ENCODE data around the gene MEGF8. TPM values are rescaled to one million over a fixed set of nuclear protein-coding genes. Genes with fewer than 3 reads are reported as not detected.

Gene MEGF8
- total and polyA plus RNA-seq, 9 of the 15 experiments (the other 6 are each of a cell fraction or from before 2014, with no cell fraction given) = 0.28 to 13.1 (median 3.0) TPM

DNA sequence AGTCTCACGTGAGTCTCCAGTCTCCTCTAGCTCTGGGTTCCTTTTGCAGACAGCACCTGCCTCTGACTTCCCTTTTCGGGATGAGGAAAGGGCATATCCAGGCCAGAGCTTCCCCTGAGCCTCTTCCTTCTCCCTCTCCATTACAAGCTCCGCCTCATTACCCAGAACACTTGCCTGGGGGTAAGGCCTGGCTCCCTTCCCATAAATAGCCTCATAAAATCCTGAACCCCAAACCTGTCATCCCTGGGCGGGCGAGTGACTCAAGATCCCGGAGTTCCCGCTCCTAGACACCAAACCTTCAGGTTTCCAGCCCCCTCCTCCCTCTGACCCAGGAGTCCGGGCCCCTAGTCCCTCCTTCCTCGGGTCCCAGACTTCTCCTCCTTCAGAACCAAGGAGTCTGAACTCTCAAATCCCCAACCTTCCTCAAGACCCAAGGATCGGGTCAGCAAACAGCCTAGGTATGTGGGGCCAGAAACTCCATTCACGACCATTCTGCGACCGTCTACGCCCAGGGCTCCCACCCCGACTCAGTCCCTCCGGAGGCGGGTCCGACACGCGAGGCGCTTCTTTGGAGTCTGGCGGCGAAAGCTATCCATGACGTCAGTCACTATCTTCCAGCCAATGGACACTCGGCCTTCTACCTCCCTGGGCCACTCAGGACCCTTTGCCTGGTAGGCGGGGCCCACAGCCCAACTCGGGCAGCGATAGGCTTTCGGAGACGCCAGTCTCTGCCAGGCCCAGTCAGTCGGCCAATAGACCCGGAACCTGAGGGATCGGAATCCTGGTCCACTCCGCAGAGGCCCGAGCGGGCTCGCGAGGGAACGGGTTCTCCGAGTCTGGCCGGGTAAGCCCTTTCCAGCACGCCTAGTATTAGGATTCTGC is 71.2 kb downstream of the MEGF8 start (continued):
- TF ChIP-seq, protein P1, sequence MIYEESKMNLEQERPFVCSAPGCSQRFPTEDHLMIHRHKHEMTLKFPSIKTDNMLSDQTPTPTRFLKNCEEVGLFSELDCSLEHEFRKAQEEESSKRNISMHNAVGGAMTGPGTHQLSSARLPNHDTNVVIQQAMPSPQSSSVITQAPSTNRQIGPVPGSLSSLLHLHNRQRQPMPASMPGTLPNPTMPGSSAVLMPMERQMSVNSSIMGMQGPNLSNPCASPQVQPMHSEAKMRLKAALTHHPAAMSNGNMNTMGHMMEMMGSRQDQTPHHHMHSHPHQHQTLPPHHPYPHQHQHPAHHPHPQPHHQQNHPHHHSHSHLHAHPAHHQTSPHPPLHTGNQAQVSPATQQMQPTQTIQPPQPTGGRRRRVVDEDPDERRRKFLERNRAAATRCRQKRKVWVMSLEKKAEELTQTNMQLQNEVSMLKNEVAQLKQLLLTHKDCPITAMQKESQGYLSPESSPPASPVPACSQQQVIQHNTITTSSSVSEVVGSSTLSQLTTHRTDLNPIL (CRISPR knock-in tag; IDR thresholded peaks at IDR 0.05) = no peak
- TF ChIP-seq ZNF318 (IDR thresholded peaks at IDR 0.05; ENCODE audit: borderline replicate concordance in 1 of 2, low read depth in 1 of 2) = no peak
- TF ChIP-seq ZNF445 (CRISPR knock-in tag; IDR thresholded peaks at IDR 0.05; ENCODE audit: low read depth) = no peak
- no peak for TF ChIP-seq TEAD2 (tag; IDR thresholded peaks at IDR 0.05)
- TF ChIP-seq ZC3H8 (IDR thresholded peaks at IDR 0.05) = no peak
- TF ChIP-seq BACH1 (tag; IDR thresholded peaks at IDR 0.05) = no peak
- TF ChIP-seq SAFB2 (IDR thresholded peaks at IDR 0.05; ENCODE audit: borderline replicate concordance, low read depth, low read length, severe bottlenecking) = no peak
- TF ChIP-seq STAG1 (CRISPR knock-in tag; IDR thresholded peaks at IDR 0.05; ENCODE audit: borderline replicate concordance) = no peak
- no peak for TF ChIP-seq ELF2 (CRISPR knock-in tag; IDR thresholded peaks at IDR 0.05)
- TF ChIP-seq ZNF143 (CRISPR knock-in tag; IDR thresholded peaks at IDR 0.05) = peak; percentile 47
- TF ChIP-seq CBFA2T2 (conservative IDR thresholded peaks at IDR 0.05) = no peak
- no peak for TF ChIP-seq NUFIP1 (IDR thresholded peaks at IDR 0.05; ENCODE audit: partially characterized antibody)
- TF ChIP-seq RBM17 (IDR thresholded peaks at IDR 0.05; ENCODE audit: borderline replicate concordance, low read depth, low read length) = no peak
- 0 out of 2 replicates have a peak, but pooled peaks have one; percentile 19 for TF ChIP-seq TARDBP (IDR thresholded peaks at IDR 0.05)
- TF ChIP-seq ZNF444 (CRISPR knock-in tag; IDR thresholded peaks at IDR 0.05) = no peak
- peak; percentile 40 to 61; a peak in 2 of 4 replicates for TF ChIP-seq MAZ (CRISPR knock-in tag; conservative IDR thresholded peaks at IDR 0.05 in 1 of 2, IDR thresholded peaks at IDR 0.05 in 1 of 2)
- TF ChIP-seq CBFA2T3 (IDR thresholded peaks at IDR 0.05) = no peak
- peak; percentile 67 for TF ChIP-seq JUN (IDR thresholded peaks at IDR 0.05; ENCODE audit: borderline replicate concordance, low read depth, low read length)
- TF ChIP-seq JUN (CRISPR knock-in tag; IDR thresholded peaks at IDR 0.05; ENCODE audit: borderline replicate concordance) = no peak
- no peak for TF ChIP-seq MIER1 (IDR thresholded peaks at IDR 0.05; ENCODE audit: low read depth)

Measured in K562 (cell line).